ENCODE measurements around the gene PPP4C.
A peak's percentile ranks its signal among the peaks of the same experiment; 100 is the strongest.

Gene PPP4C

GRCh38 chr16:30046588-30046987 lies 29.2 kb upstream of the PPP4C start:
- H3K36me3 ChIP-seq (ENCODE audit: low read depth): no peaks in the 10 kb centered on the region
- no peak for ATAC-seq (ENCODE audit: low read depth)
- no peak overlapping the region for H3K27ac ChIP-seq (ENCODE audit: poor library complexity, severe bottlenecking)
- TF ChIP-seq, protein P1, sequence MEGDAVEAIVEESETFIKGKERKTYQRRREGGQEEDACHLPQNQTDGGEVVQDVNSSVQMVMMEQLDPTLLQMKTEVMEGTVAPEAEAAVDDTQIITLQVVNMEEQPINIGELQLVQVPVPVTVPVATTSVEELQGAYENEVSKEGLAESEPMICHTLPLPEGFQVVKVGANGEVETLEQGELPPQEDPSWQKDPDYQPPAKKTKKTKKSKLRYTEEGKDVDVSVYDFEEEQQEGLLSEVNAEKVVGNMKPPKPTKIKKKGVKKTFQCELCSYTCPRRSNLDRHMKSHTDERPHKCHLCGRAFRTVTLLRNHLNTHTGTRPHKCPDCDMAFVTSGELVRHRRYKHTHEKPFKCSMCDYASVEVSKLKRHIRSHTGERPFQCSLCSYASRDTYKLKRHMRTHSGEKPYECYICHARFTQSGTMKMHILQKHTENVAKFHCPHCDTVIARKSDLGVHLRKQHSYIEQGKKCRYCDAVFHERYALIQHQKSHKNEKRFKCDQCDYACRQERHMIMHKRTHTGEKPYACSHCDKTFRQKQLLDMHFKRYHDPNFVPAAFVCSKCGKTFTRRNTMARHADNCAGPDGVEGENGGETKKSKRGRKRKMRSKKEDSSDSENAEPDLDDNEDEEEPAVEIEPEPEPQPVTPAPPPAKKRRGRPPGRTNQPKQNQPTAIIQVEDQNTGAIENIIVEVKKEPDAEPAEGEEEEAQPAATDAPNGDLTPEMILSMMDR (IDR thresholded peaks at IDR 0.05; ENCODE audit: poor library complexity, severe bottlenecking): no peak
- no peaks in the 10 kb centered on the region for H3K4me1 ChIP-seq (ENCODE audit: insufficient read depth, poor library complexity, severe bottlenecking)
- no peak for DNase-seq (ENCODE audit: low spot score)
- no peaks in the 10 kb centered on the region for H3K9me3 ChIP-seq (ENCODE audit: severe bottlenecking)
- no peaks in the 10 kb centered on the region for H3K27me3 ChIP-seq (ENCODE audit: insufficient read depth, poor library complexity, severe bottlenecking)
- no peak overlapping the region for H3K4me3 ChIP-seq (ENCODE audit: severe bottlenecking)

DNA sequence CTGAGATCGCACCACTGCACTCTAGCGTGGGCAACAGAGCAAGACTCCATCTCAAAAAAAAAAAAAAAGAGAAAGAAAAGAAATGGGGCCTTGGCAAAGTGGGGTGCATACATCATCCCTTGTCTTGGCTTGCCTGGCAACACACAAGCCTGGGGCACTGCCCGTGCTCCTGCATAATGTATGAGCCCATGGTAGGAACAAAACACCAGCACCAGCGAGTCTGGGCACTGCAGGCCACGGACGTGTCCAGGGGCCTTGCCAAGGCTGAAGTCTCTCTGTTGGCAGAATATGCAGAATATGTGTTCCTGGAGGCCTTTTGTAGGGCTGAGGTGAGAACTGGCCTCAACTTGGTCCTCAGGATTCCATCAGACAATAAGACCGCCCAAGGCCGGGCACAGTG lies 25.9 kb upstream of the PPP4C start:
- Histone ChIP-seq H3K36me3 (ENCODE audit: low read depth) (no peaks in the 10 kb centered on the region), H3K4me1 (ENCODE audit: insufficient read depth, poor library complexity, severe bottlenecking) (peaks cover 11% of the 10 kb centered on the region), H3K4me3 (ENCODE audit: severe bottlenecking) (no peak overlapping the region), H3K9me3 (ENCODE audit: severe bottlenecking) (no peaks in the 10 kb centered on the region), H3K27ac (ENCODE audit: poor library complexity, severe bottlenecking) (no peak overlapping the region), H3K27me3 (ENCODE audit: insufficient read depth, poor library complexity, severe bottlenecking) (no peaks in the 10 kb centered on the region)
- TF ChIP-seq, protein P1 (IDR thresholded peaks at IDR 0.05; ENCODE audit: poor library complexity, severe bottlenecking): no peak
- DNase-seq (ENCODE audit: low spot score): no peak
- no peak for ATAC-seq (ENCODE audit: low read depth)

DNA sequence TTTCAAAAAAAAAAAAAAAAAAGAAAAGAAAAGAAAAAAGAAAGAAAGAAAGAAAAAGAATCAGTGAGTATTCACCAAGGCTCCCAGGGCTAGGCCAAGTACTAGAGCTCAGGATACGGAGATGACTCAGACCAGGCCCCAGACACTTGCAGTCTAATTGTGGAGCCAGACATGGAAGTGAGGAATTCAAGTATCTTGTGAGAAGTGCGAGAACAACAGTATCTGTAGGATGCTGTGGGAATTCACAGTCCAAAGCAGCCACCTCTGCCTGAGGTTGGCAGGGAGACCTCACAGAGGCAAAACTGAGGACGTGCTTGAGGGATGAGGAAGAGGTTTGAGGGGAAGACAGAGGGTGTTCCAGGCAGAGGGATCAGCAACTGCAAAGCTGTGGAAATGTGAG lies 24.3 kb upstream of the PPP4C start:
- peaks cover 19% of the 10 kb centered on the region for H3K4me1 ChIP-seq (ENCODE audit: insufficient read depth, poor library complexity, severe bottlenecking)
- H3K27ac ChIP-seq (ENCODE audit: poor library complexity, severe bottlenecking): peak overlapping the region; percentile 7
- H3K4me3 ChIP-seq (ENCODE audit: severe bottlenecking): no peak overlapping the region
- H3K36me3 ChIP-seq (ENCODE audit: low read depth): peaks cover 10% of the 10 kb centered on the region
- TF ChIP-seq, protein P1 (IDR thresholded peaks at IDR 0.05; ENCODE audit: poor library complexity, severe bottlenecking): no peak
- DNase-seq (ENCODE audit: low spot score) (no peak), ATAC-seq (ENCODE audit: low read depth) (0 out of 3 replicates have a peak, but pooled peaks have one; percentile 17)
- H3K9me3 ChIP-seq (ENCODE audit: severe bottlenecking): no peaks in the 10 kb centered on the region
- no peaks in the 10 kb centered on the region for H3K27me3 ChIP-seq (ENCODE audit: insufficient read depth, poor library complexity, severe bottlenecking)

DNA sequence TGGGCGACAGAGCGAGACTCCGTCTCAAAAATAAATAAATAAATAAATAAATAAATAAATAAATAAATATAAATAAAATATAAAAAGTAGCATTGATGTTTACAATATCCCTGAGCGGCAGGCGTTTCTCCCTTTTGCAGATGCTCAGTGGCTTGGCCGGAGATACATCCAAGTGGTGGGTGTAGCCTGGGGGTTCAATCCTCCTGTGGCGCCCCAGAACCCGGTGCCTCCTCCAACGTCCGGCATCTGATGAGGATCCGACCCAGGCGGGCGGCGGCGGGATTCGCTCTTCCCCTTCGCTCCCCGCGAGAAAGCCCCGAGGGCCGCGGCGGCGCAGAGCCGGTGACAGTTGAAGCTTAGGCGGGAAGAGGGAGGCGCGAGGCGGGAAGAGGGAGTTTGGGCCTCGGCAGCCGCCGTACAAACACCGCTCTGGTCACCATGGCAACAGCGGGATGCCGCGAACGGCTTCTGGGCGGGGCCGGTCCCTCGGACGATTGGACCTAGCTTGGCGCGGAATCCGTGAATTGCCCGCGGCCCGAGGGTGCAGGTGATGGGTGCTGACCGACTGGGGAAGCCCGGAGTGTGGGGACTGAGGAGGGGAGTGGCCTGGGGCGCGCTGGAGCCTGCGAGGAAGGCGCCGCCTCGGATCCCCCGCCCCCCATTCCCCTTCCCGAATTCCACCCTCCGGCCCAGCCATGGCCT lies 23.0 kb upstream of the PPP4C start:
- peak; percentile 64 for ATAC-seq (ENCODE audit: low read depth)
- peak overlapping the region; percentile 63 for H3K4me3 ChIP-seq (ENCODE audit: severe bottlenecking)
- peaks cover 19% of the 10 kb centered on the region for H3K4me1 ChIP-seq (ENCODE audit: insufficient read depth, poor library complexity, severe bottlenecking)
- DNase-seq (ENCODE audit: low spot score): peak; percentile 95
- H3K36me3 ChIP-seq (ENCODE audit: low read depth): peaks cover 15% of the 10 kb centered on the region
- no peaks in the 10 kb centered on the region for H3K9me3 ChIP-seq (ENCODE audit: severe bottlenecking)
- TF ChIP-seq, protein P1 (IDR thresholded peaks at IDR 0.05; ENCODE audit: poor library complexity, severe bottlenecking): no peak
- H3K27me3 ChIP-seq (ENCODE audit: insufficient read depth, poor library complexity, severe bottlenecking): no peaks in the 10 kb centered on the region
- peak overlapping the region; percentile 80 for H3K27ac ChIP-seq (ENCODE audit: poor library complexity, severe bottlenecking)

- Histone ChIP-seq H3K4me1 (ENCODE audit: insufficient read depth, poor library complexity, severe bottlenecking) (peaks cover 19% of the 10 kb centered on the region), H3K27me3 (ENCODE audit: insufficient read depth, poor library complexity, severe bottlenecking) (no peaks in the 10 kb centered on the region), H3K4me3 (ENCODE audit: severe bottlenecking) (peak overlapping the region; percentile 63), H3K36me3 (ENCODE audit: low read depth) (peaks cover 15% of the 10 kb centered on the region), H3K27ac (ENCODE audit: poor library complexity, severe bottlenecking) (peak overlapping the region; percentile 80), H3K9me3 (ENCODE audit: severe bottlenecking) (no peaks in the 10 kb centered on the region)
- no peak for DNase-seq (ENCODE audit: low spot score)
- TF ChIP-seq, protein P1 (IDR thresholded peaks at IDR 0.05; ENCODE audit: poor library complexity, severe bottlenecking): no peak
- peak; percentile 57 for ATAC-seq (ENCODE audit: low read depth)
Measured at GRCh38 chr16:30053376-30054015, 22.3 kb upstream of the PPP4C start.

Data from RWPE2 (cell line).